TTC549 (cell line): ENCODE data around the gene CTR9.
A peak's percentile ranks its signal among the peaks of the same experiment; 100 is the strongest.

Source experiments
- FAIRE-seq: peaks from 2 replicates; lab custom pipeline; 2012; peaks lifted over from hg19 to GRCh38; lab: Jason Lieb, UNC

The CTR9 gene

GRCh38 chr11:10750838-10751580 is at the start of gene CTR9:
CTR9 (plus strand) TSS chr11:10751246; CDS start chr11:10751413, 167 bp downstream.
- FAIRE-seq: peak; percentile 66

GRCh38 chr11:10701982-10702381 is 49.1 kb upstream of the CTR9 start:
- FAIRE-seq: no peak

- FAIRE-seq: no peak
Measured at GRCh38 chr11:10708131-10708530, 42.9 kb upstream of the CTR9 start.

GRCh38 chr11:10709299-10710086 is 41.6 kb upstream of the CTR9 start:
- no peak for FAIRE-seq

GRCh38 chr11:10715571-10715970 is 35.5 kb upstream of the CTR9 start:
- FAIRE-seq: no peak

GRCh38 chr11:10716122-10716521 is 34.9 kb upstream of the CTR9 start:
- no peak for FAIRE-seq

- no peak for FAIRE-seq
Measured at GRCh38 chr11:10716543-10717259, 34.3 kb upstream of the CTR9 start.

- FAIRE-seq: no peak
Measured at GRCh38 chr11:10719616-10720015, 31.4 kb upstream of the CTR9 start.

GRCh38 chr11:10720881-10721376 is 30.1 kb upstream of the CTR9 start:
- no peak for FAIRE-seq

- no peak for FAIRE-seq
Measured at GRCh38 chr11:10722307-10722706, 28.7 kb upstream of the CTR9 start.

GRCh38 chr11:10725114-10725906 is 25.7 kb upstream of the CTR9 start:
- no peak for FAIRE-seq

- no peak for FAIRE-seq
Measured at GRCh38 chr11:10725907-10726253, 25.2 kb upstream of the CTR9 start.

GRCh38 chr11:10727146-10727851 is 23.7 kb upstream of the CTR9 start:
- no peak for FAIRE-seq

GRCh38 chr11:10728154-10728553 is 22.9 kb upstream of the CTR9 start:
- FAIRE-seq: no peak

- FAIRE-seq: no peak
Measured at GRCh38 chr11:10728789-10729472, 22.1 kb upstream of the CTR9 start.

GRCh38 chr11:10730151-10730550 is 20.9 kb upstream of the CTR9 start:
- no peak for FAIRE-seq

- no peak for FAIRE-seq
Measured at GRCh38 chr11:10731064-10731680, 19.9 kb upstream of the CTR9 start.

- peak; percentile 73 for FAIRE-seq
Measured at GRCh38 chr11:10735481-10736475, 15.3 kb upstream of the CTR9 start.
